GM10266 (cell line): ENCODE results near the gene EMX2.

ENCODE experiments used
- DNase-seq: peaks from one replicate; pipeline ENCODE4 v3.0.0; 2012; ENCODE audit errors: extremely low spot score
- TF ChIP-seq, protein P1 (sequence below): IDR thresholded peaks from 2 replicates; pipeline ENCODE4 v1.5.1; 2012; ENCODE audit warnings: mild to moderate bottlenecking, low read depth; ENCODE audit not compliant: control insufficient read depth, insufficient read depth; ENCODE audit errors: missing control alignments

The EMX2 gene

DNA sequence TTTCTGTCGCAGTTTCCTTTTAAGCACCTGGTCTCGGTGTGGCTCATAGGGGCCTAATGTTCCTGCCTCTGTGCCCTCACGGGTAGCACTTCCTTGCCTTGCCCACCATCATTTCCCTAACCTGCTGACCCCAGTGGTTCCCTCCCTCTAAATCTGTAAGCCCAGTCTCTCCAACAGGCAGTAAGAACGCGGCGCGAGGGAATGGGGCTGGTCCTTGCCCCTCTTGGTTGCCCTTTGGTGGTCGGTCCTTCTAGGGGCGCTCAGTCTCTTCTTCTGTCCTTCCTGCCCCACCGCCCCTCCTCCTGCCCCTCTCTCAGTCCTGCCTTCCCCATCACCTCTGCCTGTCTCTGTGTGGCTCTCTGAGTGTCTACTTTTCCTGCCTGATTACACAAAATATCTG, 21.2 kb downstream of the EMX2 start:
- no peak for DNase-seq
- TF ChIP-seq, protein P1, sequence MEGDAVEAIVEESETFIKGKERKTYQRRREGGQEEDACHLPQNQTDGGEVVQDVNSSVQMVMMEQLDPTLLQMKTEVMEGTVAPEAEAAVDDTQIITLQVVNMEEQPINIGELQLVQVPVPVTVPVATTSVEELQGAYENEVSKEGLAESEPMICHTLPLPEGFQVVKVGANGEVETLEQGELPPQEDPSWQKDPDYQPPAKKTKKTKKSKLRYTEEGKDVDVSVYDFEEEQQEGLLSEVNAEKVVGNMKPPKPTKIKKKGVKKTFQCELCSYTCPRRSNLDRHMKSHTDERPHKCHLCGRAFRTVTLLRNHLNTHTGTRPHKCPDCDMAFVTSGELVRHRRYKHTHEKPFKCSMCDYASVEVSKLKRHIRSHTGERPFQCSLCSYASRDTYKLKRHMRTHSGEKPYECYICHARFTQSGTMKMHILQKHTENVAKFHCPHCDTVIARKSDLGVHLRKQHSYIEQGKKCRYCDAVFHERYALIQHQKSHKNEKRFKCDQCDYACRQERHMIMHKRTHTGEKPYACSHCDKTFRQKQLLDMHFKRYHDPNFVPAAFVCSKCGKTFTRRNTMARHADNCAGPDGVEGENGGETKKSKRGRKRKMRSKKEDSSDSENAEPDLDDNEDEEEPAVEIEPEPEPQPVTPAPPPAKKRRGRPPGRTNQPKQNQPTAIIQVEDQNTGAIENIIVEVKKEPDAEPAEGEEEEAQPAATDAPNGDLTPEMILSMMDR = no peak

DNA sequence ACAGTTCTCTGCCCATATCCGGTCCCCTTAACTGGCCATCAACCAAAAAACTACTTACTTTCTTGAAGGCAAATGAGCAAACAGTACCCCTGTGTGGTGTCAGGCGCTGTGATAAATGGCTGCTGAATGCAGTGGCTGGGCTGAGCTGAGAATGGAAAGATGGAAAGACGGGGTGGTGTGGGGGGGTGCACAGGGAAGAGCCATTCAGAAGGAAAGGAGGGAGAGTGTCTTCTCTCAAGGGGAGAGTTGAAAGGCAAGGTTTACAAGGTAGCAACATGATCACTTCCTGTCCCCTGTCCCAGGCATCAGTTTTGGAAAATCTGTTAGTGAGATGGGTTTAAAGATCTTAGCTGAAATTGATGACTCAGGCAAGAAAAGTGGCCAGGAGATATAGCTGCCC, 22.5 kb downstream of the EMX2 start:
- no peak for DNase-seq

DNA sequence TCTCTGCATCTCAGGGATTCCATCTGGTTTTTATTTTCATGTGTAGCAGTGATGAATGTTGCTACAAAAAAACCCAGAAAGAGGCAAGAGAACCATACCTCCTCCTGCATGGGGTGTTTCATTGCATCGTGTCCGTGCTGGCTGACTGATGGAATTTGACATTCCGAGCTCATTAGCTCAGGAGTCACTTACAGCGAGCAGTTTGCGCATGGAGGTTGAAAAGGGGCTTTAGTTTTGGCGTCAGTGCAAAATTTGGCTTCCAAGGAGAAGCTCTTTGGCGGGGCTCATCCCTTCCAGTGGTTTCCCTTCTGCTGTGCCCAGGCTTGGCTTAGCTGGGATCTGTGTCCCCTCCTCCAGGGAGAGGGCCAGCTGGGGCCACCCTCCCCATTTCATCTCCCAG, 25.8 kb downstream of the EMX2 start:
- DNase-seq = no peak
- TF ChIP-seq, protein P1 = no peak

More for the DNA sequence above, 22.5 kb downstream of the EMX2 start:
- TF ChIP-seq, protein P1 = no peak

DNA sequence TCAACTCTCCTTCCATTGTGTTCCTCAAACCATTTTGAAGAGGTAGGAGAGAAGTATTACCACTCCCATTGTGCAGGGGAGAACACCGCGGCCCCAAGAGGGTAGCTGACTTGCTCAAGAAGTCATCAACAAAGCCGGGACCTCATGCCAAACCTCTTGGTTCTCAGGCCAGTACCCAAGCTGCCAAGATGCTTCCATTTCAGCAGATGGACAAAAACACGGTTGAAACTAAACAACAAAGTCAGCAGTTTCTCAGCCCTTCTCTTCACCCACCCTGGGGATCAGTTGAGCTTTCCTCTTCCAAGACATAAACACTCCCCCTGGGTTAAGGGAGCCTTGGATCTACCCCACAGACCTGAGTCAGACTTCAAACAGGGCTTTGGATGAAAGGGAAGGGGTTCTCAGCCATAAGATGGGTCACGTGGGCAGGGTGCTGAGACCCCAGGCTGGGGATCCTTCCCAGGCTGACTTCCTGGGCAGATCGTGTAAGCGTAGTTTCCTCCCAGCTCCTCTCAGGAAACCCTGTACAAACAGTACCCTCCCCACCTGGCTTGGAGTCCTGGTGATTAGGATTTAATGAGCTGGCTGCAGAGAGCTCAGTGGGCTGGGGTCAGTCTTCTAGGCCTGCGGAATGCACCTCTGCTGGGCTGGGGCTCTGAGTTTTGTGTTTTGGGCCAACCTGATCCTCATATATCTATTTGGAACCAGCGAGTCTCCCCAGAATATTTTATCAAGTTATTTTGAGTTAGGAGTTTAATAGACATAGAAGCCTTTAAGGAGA, 27.3 kb downstream of the EMX2 start:
- TF ChIP-seq, protein P1 = no peak
- DNase-seq = no peak

DNA sequence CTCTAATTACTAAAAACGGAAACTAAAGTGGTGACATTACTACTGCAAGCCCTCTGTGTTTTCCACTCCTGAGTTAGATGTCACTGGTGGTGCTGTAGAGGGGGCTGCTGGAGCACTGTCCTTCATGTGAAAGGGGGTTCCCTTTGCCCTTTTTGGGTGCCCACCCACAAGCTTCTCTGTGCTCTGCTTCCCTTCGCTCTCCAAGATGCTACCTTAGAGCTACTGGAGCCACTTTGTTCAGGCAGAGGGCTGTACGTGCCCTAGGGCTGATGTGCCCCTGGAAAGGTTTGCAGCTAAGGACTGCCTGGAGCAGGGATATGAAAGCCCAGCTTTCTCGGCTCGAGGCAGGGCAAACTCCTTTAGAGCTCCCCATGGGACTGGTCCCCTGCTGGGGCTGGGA, 28.3 kb downstream of the EMX2 start:
- no peak for DNase-seq
- TF ChIP-seq, protein P1 = no peak

DNA sequence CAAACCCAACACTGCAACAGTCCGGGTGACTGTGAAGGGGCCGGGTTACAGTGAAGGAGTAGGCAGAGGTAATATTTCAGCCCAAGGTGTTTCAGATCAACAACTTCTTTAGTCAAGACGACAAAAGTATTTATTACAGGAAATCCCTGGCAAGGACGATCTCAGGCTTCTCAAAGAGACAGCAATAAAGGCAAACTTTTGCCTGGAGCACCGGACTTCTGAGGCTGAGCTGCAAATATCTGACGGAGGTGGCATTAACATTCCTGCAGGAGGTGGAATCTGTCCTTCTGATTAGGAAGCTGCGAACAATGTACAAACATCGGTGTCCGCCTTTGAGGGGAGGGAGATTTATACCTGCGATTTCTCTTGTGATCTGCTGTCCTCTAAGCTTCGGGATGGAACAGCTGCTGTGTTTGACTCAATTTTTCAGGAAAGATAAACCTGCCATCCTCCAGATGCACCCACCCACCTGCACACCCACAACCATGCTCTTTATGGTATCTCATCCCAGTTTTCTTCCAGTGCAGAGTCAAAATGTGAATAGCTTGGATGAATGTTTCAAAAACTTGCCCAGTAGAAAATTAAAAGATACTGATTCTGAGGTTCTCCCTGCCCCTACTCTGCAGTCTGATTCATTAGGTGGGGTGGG, 32.1 kb downstream of the EMX2 start:
- TF ChIP-seq, protein P1 = no peak

DNA sequence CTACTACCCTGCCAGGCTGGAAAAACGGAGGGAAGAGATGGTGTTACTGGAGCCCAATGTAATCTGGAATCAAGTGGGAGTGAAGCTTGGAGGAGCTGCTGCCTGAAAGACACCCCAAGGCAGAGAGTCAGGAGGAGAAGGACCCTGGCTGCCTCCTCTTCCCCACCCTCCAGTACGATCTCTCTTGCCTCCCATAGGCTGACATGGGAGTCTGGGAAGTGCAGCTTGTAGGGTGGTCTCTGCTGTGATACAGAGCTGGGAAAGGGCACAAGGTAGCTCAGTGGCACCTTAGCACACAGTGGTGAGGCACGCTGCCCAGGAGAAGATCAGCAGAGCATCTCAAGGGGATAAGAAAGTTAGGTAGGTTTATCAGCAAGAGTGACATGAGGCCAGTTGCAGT, 35.9 kb downstream of the EMX2 start:
- no peak for DNase-seq
- TF ChIP-seq, protein P1 = no peak

More for the DNA sequence above, 32.1 kb downstream of the EMX2 start:
- DNase-seq = no peak
